ENCODE measurements around the gene DNM3.

The DNM3 gene

GRCh38 chr1:172203135-172203823 is 362.0 kb downstream of the DNM3 start:
- DNase-seq, result peak; percentile 3

DNA sequence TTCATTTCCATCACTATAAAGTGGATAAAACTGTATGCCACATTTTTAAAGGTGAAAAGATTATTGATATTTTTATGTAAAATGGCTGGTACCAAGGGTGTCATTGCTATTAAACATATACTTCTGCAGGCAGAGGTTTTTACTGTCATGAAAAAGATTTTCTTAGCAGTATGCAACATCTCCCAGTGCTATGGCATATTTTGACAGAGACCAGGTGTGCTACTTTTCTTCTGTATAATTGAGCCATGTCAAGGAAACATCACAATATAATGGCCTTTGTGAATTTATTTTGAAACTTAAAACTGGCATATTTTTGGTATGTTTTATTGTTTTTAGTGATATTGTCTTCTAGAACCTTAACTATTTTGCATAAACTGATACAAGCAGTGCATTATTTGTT is 362.6 kb downstream of the DNM3 start:
- DNase-seq, result no peak

DNA sequence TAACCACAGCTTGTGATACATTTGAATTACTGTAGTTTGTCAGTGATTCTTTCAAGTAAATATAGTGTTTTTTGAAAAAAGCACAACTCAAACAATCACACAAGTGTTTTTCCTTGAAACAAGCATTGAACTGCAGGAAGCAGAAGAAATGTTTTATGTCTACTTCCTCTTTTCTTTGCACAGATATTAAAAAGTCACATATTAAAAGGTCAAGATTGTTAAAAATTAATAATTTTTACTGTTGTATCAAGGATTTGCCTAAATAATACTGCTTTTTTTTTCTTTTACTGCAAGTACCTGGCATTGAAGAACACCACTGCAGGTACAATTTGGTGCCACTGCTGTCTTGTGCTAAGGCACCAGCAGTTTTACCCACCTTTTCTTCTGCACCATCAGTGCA is 365.0 kb downstream of the DNM3 start:
- no peak for DNase-seq

GRCh38 chr1:172208635-172209034 is 367.3 kb downstream of the DNM3 start:
- DNase-seq, result no peak

DNA sequence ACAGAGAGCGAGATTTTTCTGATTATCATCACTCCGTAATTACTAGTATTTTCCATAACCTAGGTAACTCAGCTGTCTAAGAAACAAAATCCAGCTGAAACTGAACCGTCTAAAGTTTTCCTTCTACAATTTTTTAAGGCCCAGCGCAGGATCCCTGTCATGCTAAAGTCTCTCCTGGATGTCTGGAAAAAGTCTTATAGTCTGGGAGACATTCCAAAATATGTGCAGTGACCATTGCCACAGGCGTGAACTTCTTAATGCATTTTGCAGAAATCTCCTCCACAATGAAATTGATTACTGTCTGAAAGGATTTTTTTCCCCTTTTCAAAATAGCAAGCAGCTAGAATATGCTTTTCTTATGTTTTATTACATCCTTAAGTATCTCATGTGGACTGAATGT is 369.9 kb downstream of the DNM3 start:
- no peak for DNase-seq

GRCh38 chr1:172212124-172212523 is 370.8 kb downstream of the DNM3 start:
- no peak for DNase-seq

DNA sequence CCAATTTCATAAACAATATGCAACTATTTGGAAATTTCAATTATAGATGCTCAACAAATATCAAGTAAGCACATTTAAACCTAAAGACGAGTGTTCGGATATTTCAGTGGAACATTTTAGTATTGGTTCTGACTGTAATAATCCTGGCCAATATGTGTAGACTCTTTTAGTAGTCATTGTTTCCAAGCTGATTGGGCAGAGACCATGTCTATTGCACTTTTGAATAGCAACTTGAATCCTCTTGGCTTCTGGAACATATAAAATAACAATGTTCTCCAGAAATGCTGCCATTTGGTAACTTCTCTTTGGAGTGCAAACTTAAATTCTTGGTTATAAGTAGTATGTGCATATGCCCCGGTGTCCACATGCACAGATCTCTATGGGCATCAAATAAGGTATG is 373.7 kb downstream of the DNM3 start:
- DNase-seq, result no peak

- DNase-seq, result no peak
Measured at GRCh38 chr1:172219966-172220365, 378.7 kb downstream of the DNM3 start.

GRCh38 chr1:172220376-172220775 is 379.1 kb downstream of the DNM3 start:
- no peak for DNase-seq

- DNase-seq, result no peak
Measured at GRCh38 chr1:172221436-172221835, 380.1 kb downstream of the DNM3 start.

DNA sequence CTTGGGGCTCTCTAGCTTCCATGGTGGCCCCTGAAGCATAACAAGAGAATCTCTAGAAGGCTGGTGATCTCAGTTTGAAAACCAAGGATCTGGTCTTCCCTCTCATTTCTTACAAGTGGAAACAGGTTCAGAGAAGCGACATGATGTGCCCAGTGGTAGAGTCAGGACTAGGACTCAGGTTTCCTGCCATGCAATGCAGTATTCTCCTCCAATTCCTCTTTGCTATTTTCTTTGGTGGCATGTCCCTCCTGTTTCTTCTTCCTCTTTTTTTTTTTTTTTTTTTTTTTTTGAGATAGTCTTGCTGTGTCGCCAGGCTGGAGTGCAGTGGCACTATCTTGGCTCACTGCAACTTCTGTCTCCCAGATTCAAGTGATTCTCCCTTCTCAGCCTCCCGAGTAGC is 383.6 kb downstream of the DNM3 start:
- DNase-seq, result no peak

- DNase-seq, result no peak
Measured at GRCh38 chr1:172229942-172230341, 388.6 kb downstream of the DNM3 start.

- DNase-seq, result no peak
Measured at GRCh38 chr1:172230526-172230925, 389.2 kb downstream of the DNM3 start.

DNA sequence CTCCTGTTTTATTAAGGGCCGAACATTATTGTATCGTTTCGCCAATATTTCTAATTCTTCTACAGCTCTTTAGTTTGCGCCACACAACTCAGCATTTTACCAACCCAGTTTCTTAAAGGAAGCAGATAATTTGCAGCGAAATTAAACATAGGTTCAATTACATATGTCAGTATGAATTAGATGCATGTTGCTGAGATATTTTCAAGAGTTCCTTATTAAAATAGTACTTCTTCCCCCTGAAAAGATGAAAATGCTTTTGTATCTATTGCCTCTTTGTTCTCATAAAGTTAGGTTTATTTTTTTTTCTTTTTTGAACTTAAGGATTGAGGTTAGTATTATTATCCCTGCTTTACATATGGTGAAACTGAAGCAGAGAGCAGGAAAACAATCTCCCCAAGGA is 395.7 kb downstream of the DNM3 start:
- DNase-seq, result no peak

GRCh38 chr1:172238158-172238557 is 396.9 kb downstream of the DNM3 start:
- DNase-seq, result no peak

DNA sequence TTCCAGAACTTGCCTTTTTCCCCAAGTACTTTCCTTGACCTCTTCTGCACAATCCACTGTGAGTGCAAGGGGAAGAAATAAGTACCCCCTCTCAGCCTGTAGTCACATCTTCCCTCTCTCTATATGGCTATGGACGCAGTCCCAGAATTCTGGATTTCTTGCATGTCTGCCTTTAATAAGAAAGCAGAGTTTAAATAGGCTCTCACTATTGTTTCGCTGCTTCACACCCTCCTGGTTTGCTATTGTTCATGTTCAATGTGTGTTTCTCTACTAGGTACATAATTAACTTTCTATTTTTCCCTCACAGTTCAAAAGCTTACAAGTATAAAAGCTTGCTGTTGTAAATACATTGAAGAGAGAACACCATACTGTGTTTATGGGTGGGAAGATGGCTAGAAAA is 397.7 kb downstream of the DNM3 start:
- DNase-seq, result no peak

DNA sequence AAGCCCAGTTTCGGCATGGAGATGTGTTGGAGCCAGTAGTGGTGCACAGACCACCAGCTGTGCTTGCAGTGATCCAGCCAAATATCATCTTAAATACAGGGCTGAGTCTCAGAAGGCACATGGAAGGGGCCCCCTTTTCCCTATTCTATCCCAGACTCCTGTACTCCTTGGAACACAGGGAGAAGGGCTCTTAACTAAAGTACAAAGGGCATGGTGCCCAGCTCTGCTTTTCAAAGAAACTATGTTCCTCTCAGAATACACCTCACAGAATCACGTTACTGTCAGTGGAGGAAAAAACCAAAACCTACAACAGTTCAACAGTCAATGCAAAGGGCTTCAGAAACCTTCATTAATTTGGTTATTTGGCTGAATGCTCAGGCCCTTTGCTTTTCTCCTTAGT is 398.6 kb downstream of the DNM3 start:
- no peak for DNase-seq

DNA sequence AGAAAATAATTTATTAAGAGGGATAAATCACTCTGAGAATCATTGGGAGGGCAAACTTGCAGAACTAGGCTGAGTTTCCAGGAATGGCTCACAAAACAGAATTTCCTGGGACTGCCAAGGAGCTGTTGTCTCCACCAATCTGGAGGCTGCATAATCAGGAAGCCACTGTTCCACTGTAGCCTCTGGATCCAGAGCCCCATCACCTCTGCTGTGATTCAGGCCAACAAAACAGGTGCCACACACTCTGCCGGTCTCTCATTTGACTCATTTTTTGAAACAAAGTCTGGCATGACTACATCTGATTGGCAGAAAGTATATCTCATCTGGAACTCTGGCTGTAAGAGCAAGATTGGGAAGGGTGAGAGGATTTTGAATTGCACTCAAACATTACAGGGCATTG is 400.2 kb downstream of the DNM3 start:
- DNase-seq, result no peak

GRCh38 chr1:172244865-172245264 is 403.6 kb downstream of the DNM3 start:
- DNase-seq, result no peak

- no peak for DNase-seq
Measured at GRCh38 chr1:172245788-172246187, 404.5 kb downstream of the DNM3 start.

GRCh38 chr1:172246521-172247390 is 405.5 kb downstream of the DNM3 start:
- no peak for DNase-seq

- no peak for DNase-seq
Measured at GRCh38 chr1:172251486-172251885, 410.2 kb downstream of the DNM3 start.

DNA sequence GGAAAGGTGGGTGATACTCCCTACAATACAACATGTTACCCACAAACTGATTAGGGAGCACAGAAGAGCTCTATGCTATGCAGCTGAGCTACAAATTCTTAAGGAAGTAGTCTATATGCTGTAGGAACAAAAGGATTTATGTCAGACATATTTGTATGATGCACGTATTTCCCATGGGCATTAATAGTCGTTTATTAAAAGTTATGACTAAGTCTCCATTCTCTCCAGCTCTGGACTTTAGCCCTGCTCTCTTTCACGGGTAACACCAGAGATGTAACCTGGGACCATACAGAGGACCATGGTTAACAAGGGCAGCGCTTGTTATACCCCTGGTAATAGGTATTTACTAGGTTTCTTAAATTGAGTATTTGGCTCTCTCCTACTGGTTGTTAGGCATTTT is 411.0 kb downstream of the DNM3 start:
- no peak for DNase-seq

GRCh38 chr1:172252958-172253357 is 411.7 kb downstream of the DNM3 start:
- DNase-seq, result no peak

All from NCI-H510A (cell line).